GM19455 (cell line): ENCODE data around the gene BRIX1.

Source experiments
- ATAC-seq: cut with Tn5 transposase; IDR thresholded peaks from one replicate; pipeline ENCODE4 v1.9.1; 2021; ENCODE audit not compliant: unreplicated experiment

Gene BRIX1

DNA sequence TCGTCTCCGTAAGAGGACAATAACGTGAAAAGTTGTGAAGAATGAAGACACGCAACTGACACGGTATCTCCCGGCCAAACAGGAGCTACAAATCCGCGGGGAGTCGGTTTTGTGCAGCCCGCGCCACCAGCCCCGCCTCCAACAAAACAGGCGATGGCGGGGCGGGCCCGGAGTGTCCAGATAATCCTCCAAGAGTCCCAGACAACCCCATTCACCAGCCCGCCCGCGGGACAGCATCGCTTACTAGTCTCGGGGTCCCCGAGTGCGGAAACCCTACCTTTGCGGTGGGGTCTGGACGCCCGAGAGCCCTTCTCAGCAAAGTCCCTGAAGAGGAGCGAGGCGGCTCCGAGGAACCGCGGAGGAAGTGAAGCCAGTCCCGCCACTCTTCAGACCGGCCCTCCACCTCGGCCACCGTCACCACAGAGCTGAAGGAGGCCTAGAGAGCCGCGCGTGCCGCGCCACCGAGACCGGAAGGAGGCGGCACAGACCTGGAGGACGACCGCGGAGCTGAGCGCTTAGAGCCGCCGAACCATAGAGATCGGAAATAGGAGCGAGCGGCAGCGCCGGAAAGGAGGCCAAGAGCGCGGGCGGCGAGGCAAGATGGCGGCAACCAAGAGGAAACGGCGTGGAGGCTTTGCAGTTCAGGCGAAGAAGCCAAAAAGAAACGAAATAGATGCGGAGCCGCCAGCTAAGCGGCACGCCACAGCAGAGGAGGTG lies at the start of gene BRIX1, which contains the start of gene RAD1:
Gene BRIX1 (plus strand): TSS at position 573 of the 717 bp plus-strand sequence. CDS start 28 bp downstream, at position 601.
Gene RAD1 (minus strand): TSS at position 366 of the 717 bp plus-strand sequence. CDS start 612 bp downstream, outside the sequence.
- peak; percentile 99 for ATAC-seq

DNA sequence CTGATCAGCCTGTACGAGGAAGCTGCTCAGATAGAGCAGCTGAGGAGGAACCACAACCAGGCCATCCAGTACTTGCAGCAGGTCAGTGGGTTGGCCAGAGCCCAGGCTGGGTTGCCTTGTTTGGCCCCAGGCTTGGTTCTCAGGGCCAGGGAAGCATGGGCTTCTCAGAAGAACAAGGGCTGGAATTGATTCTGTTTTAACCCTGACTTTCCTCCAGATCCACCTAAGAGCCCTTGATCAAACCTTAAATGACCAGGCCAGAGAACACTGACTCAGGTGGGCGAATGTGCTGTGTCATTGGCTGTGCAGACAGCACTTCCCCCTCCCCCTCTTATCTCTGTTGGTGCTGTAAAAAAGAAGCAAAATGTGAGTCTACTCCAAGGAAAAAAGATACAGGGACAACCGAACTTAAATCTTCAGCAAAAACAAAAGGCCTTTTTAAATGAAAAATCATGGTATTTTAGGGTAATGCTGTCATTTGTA lies 48.5 kb upstream of the BRIX1 start:
- no peak for ATAC-seq

GRCh38 chr5:34867660-34868059 lies 47.9 kb upstream of the BRIX1 start:
- ATAC-seq: no peak

DNA sequence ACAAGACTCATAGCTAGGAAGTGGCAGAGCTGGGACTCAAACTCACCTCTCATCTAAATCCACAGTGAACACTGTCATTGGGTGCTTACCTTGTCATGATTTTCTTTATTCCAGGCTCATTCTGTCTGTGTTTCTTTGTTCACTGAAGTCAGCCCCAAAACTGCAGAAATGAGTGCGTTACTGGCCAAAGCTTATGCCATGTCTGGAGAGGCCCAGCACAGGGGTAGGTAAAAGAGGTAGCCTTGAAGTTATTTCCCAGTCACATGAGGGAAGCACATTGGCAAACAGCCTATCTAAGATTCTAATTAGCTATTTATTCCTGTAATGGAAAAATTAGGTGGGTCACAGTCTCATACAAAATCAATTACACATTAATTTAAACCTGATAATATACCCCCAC lies 46.7 kb upstream of the BRIX1 start:
- no peak for ATAC-seq

- no peak for ATAC-seq
These were observed 46.3 kb upstream of the BRIX1 start for GRCh38 chr5:34869256-34869655.

DNA sequence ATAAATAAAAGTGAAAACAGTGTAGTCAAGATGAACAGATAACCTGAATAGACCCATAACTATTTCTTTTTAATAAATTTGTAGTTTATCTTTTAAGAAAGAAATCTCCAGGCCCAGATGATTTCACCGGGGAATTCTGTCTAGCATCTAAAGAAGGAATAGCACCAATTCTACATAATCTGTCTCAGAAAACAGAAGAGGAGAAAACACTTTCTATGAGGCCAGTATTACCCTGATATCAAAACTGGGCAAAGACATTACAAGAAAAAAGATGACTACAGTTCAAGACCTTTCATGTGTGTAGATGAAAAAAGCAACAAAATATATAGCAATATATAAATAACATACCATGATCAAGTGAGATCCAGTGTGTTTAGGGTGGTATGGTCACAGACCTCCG lies 45.1 kb upstream of the BRIX1 start:
- ATAC-seq: no peak

DNA sequence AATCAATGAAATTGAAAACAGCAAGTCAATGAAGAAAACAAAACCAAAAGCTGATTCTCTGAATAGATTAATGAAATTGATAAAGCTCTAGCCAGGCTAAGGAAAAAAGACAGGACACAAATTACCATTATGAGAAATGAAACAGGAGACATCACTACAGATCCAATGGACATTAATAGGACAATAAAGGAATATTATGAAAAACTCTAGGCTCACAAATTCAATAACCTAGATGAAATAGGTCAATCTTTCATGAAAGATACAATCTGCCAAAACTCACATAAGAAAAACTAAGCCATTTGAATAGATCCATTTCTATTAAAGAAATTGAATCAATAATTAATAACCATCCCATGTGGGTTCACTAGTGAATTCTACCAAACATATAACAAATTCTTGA lies 39.2 kb upstream of the BRIX1 start:
- ATAC-seq: no peak

GRCh38 chr5:34881246-34881645 lies 34.3 kb upstream of the BRIX1 start:
- no peak for ATAC-seq

DNA sequence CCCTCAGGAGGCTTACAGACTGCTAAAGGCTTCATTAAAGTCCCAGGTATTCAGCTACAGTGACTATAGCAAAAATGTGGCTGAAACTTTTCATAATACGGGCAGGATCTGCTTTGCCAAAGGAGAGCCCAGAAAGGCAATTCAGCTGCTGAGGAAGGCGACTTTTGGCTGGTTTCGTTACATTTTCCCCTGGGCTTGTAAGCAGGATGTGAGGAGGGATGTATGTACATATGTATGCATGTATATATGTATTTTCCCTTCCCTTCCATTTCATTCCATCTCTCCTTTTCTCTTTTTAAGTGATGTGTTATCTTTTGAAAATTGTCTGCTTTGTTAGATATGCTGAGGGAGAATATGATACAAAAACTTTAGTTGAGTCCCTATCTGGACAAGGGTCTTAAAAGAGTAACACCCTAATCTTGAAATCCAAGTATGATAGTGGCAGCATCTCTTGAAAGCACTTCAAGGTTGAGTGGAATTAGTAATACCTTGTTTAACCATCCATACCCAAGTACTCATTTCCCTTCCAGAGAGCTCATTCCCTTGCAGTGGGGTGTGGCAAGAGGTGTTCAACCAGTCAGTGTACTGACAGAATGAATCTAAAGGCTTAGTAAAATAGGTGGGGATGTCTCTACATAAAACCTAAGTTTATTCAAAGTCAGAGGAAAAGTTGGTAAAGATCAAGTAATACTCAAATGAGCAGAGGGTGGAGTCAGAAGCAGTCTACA lies 29.0 kb upstream of the BRIX1 start:
- no peak for ATAC-seq

- ATAC-seq: no peak
These were observed 26.1 kb upstream of the BRIX1 start for GRCh38 chr5:34889394-34889793.

DNA sequence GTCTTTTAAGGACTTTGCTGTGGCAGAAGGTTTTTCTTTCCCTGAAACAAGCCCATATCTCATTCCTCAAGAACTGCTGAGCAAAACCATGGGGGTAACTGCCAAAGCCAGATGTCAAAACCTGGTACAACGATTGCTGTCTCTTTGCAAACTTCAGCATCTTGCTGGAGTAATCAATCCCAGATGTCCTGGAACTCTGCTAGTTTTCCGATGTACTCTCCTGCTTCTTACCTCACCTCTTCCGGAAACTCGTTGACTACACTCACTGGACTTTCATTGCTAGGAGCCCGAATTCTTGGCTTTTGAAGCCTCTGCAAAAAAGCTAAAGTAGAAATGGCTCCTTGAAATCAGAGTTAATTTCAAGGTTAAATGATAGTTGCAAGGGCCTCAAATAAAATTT lies 23.5 kb upstream of the BRIX1 start:
- ATAC-seq: no peak

DNA sequence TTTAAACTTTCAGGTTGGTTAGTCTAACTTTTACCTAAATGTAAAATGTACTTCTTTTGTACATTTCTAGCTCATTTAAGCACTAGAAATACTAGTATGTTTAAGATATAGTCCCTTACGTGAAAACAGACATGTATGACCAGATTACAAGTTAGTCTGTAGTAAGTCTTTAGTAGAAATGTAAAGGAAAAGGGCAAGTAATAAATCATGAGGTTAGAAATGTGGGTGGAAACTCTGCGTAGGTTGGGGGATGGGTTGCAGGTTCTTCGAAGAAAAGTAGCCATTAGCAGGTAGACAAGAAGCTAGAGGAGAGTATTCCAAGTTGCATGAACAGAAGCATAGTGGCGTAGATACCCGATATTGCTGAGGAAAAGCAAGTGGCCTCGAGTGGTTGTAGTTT lies 23.1 kb upstream of the BRIX1 start:
- no peak for ATAC-seq

DNA sequence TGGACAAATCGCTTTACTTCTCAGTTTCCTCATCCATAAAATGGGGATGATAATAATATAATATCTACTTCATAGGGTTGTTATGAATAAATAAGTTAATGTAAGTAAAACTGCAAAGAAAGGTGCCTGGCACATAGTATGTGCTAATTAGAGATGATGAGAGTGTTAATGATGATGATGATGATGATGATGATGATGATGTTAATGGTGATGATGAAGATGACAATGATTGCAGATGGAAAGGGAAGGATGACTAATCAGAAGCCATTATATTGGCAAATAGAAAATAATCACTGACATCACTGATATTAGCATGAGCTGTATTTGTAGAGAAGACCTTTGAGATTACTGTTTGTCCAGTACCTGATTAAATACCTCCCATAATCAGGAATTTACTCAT lies 20.8 kb upstream of the BRIX1 start:
- no peak for ATAC-seq

DNA sequence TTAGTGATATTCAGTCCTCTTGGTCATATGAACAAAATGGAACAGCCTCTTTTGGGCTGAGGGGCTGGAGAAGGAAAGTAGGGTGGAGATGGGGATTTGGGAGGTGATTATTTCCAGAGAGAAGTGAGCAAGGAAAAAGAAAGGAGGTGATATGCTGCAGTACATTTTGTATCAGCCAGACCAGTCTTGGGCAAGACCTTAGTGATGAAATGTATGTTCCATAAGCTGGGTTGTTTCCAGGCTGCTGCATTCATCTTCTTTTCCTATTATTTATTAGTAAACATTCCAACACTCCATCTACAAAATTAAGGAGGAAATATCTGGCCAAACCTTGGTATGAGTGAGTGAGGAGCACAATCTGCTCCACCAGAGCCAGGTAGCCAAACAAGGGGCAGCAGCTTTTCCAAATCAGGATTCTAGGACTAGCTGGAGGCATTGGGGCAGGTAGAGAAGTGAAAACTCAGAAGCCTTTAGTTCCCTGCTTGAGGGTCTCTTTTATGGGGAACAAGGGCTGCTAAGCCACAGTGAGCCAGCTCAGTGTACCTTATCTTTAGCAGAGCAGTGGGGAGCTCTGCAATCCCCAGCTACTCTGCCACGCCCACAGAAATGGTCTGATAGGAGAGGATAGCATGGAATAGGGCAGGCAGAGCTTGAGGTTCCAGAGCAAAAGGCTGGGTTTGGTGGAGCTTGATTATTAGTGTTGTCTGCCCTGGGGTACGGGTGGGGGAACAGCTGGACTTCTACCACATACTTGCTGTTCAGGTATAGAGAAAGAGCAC lies 19.7 kb upstream of the BRIX1 start:
- ATAC-seq: no peak

DNA sequence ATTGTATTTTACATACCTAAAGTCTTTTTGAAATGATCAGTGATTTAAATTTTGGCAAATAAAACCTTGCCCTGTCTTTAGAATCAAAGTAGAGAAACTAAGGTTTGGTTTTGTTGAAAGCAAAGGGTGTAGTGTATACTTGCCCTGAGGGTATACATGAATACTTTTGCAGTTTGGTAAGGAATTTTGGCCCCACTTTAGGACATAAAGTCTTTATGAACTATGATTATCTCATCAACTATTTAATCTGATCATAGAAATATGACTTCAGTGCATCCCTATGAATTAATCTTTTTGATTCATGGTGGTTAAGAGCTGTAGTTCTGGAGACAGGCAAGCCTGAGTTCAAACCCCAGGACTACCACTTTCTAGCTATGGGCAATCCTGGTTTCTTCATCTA lies 17.9 kb upstream of the BRIX1 start:
- ATAC-seq: no peak

- ATAC-seq: peak; percentile 80
These were observed 17.1 kb upstream of the BRIX1 start for GRCh38 chr5:34898258-34898895.

- no peak for ATAC-seq
These were observed 16.4 kb upstream of the BRIX1 start for GRCh38 chr5:34899066-34899465.

GRCh38 chr5:34900652-34901051 lies 14.9 kb upstream of the BRIX1 start:
- ATAC-seq: no peak

- ATAC-seq: no peak
These were observed 12.3 kb upstream of the BRIX1 start for GRCh38 chr5:34903260-34903659.

- no peak for ATAC-seq
These were observed 9.9 kb upstream of the BRIX1 start for GRCh38 chr5:34905564-34905963.

DNA sequence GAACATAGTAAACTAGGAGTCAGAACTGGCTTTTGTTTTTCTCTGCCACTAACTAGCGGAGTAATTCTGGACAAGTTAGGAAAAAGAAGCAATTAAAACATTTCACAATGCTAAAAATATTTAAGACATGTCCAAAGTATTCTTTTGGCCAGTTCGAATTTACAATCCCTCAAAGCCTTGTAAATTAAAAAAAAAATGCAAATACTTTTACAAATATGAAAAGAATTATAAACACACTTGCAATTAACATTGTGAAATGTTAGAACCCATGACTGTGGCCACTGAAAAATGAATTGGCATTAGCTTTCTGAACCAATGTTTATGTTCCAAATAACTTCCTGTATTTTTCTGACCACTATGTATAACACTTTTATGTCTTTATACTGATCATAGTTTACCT lies 2.4 kb upstream of the BRIX1 start:
- no peak for ATAC-seq
